UCSD-AML1 (cell line): ENCODE results near the gene TOP2A.
A peak's percentile ranks its signal among the peaks of the same experiment; 100 is the strongest.

Experiments
- DNase-seq: peaks from one replicate; lab custom pipeline; 2025; ENCODE audit not compliant: unreplicated experiment; lab: John Stamatoyannopoulos, UW

TOP2A gene

GRCh38 chr17:40361063-40361924, 56.4 kb downstream of the TOP2A start:
- DNase-seq, result no peak

GRCh38 chr17:40360091-40360490, 57.6 kb downstream of the TOP2A start:
- no peak for DNase-seq

- DNase-seq, result peak; percentile 84
These were observed 59.2 kb downstream of the TOP2A start for GRCh38 chr17:40358323-40359038.

- no peak for DNase-seq
These were observed 60.5 kb downstream of the TOP2A start for GRCh38 chr17:40356990-40357881.

GRCh38 chr17:40355804-40356758, 61.6 kb downstream of the TOP2A start:
- DNase-seq, result no peak

- peak; percentile 71 for DNase-seq
These were observed 62.4 kb downstream of the TOP2A start for GRCh38 chr17:40355123-40355803.

GRCh38 chr17:40354221-40355122, 63.2 kb downstream of the TOP2A start:
- no peak for DNase-seq

GRCh38 chr17:40352779-40353394, 64.8 kb downstream of the TOP2A start:
- peak; percentile 62 for DNase-seq

GRCh38 chr17:40352237-40352778, 65.4 kb downstream of the TOP2A start:
- DNase-seq, result no peak

- DNase-seq, result no peak
These were observed 66.1 kb downstream of the TOP2A start for GRCh38 chr17:40351359-40352236.

- no peak for DNase-seq
These were observed 66.9 kb downstream of the TOP2A start for GRCh38 chr17:40350689-40351358.

- no peak for DNase-seq
These were observed 67.6 kb downstream of the TOP2A start for GRCh38 chr17:40349895-40350688.

GRCh38 chr17:40349477-40349894, 68.2 kb downstream of the TOP2A start:
- DNase-seq, result no peak

- DNase-seq, result no peak
These were observed 68.9 kb downstream of the TOP2A start for GRCh38 chr17:40348562-40349476.
